Measurements from ENCODE around the gene AGMO.

Gene AGMO

GRCh38 chr7:15561835-15562234, at the start of gene AGMO:
TSS of gene AGMO (minus strand) at chr7:15562015.
- no peaks in the 10 kb centered on the region for H3K79me2 ChIP-seq (ENCODE audit: low read length)
- H3K4me1 ChIP-seq (ENCODE audit: low read length) = no peaks in the 10 kb centered on the region
- no peak within 1 kb of the TSS for H2AFZ ChIP-seq (ENCODE audit: low read length)
- no peak for DNase-seq
- no peak within 1 kb of the TSS for H3K4me3 ChIP-seq (ENCODE audit: low read length)
- no peaks in the 10 kb centered on the region for H3K27me3 ChIP-seq (replicated peaks; ENCODE audit: insufficient read depth, low read length)
- H4K20me1 ChIP-seq (ENCODE audit: insufficient read depth, low read length) = no peaks in the 10 kb centered on the region
- H3K9me3 ChIP-seq (replicated peaks; ENCODE audit: insufficient read depth, low read length) = no peaks in the 10 kb centered on the region
- no peak within 1 kb of the TSS for H3K27ac ChIP-seq (ENCODE audit: low read length)
- no peak within 1 kb of the TSS for H3K9ac ChIP-seq (ENCODE audit: low read length)
- H3K4me2 ChIP-seq (ENCODE audit: low read depth, low read length) = no peak within 1 kb of the TSS
- no peaks in the 10 kb centered on the region for H3K36me3 ChIP-seq (replicated peaks; ENCODE audit: insufficient read depth, low read length)
- no peak for TF ChIP-seq EZH2phosphoT487 (IDR thresholded peaks at IDR 0.05; ENCODE audit: low read length)
- TF ChIP-seq EZH2 (optimal IDR thresholded peaks at IDR 0.05; ENCODE audit: low read depth, low read length) = no peak
- no peak for TF ChIP-seq CTCF (IDR thresholded peaks at IDR 0.05; ENCODE audit: low read length)
- no peaks in the 10 kb centered on the region for H3K9me2 ChIP-seq (replicated peaks; ENCODE audit: insufficient read depth, low read length)
- no peaks in the 10 kb centered on the region for H3F3A ChIP-seq (ENCODE audit: insufficient read depth, low read length)

- H3K4me2 ChIP-seq (ENCODE audit: low read depth, low read length) = no peak overlapping the region
- no peaks in the 10 kb centered on the region for H3F3A ChIP-seq (ENCODE audit: insufficient read depth, low read length)
- TF ChIP-seq CTCF (IDR thresholded peaks at IDR 0.05; ENCODE audit: low read length) (no peak), EZH2phosphoT487 (IDR thresholded peaks at IDR 0.05; ENCODE audit: low read length) (no peak), EZH2 (optimal IDR thresholded peaks at IDR 0.05; ENCODE audit: low read depth, low read length) (no peak)
- H3K27me3 ChIP-seq (replicated peaks; ENCODE audit: insufficient read depth, low read length) = no peaks in the 10 kb centered on the region
- no peaks in the 10 kb centered on the region for H3K79me2 ChIP-seq (ENCODE audit: low read length)
- H2AFZ ChIP-seq (ENCODE audit: low read length) = no peak overlapping the region
- no peaks in the 10 kb centered on the region for H4K20me1 ChIP-seq (ENCODE audit: insufficient read depth, low read length)
- no peak overlapping the region for H3K27ac ChIP-seq (ENCODE audit: low read length)
- no peak overlapping the region for H3K4me3 ChIP-seq (ENCODE audit: low read length)
- no peak overlapping the region for H3K9ac ChIP-seq (ENCODE audit: low read length)
- no peaks in the 10 kb centered on the region for H3K9me3 ChIP-seq (replicated peaks; ENCODE audit: insufficient read depth, low read length)
- no peaks in the 10 kb centered on the region for H3K4me1 ChIP-seq (ENCODE audit: low read length)
- no peak for DNase-seq
- H3K9me2 ChIP-seq (replicated peaks; ENCODE audit: insufficient read depth, low read length) = no peaks in the 10 kb centered on the region
- no peaks in the 10 kb centered on the region for H3K36me3 ChIP-seq (replicated peaks; ENCODE audit: insufficient read depth, low read length)
These were observed 48.7 kb upstream of the AGMO start for GRCh38 chr7:15610503-15610902.

- no peak overlapping the region for H3K4me2 ChIP-seq (ENCODE audit: low read depth, low read length)
- H3K9me2 ChIP-seq (replicated peaks; ENCODE audit: insufficient read depth, low read length) = no peaks in the 10 kb centered on the region
- H3K27ac ChIP-seq (ENCODE audit: low read length) = no peak overlapping the region
- no peak overlapping the region for H3K9ac ChIP-seq (ENCODE audit: low read length)
- H3K27me3 ChIP-seq (replicated peaks; ENCODE audit: insufficient read depth, low read length) = no peaks in the 10 kb centered on the region
- no peaks in the 10 kb centered on the region for H3K9me3 ChIP-seq (replicated peaks; ENCODE audit: insufficient read depth, low read length)
- no peaks in the 10 kb centered on the region for H3K79me2 ChIP-seq (ENCODE audit: low read length)
- H4K20me1 ChIP-seq (ENCODE audit: insufficient read depth, low read length) = no peaks in the 10 kb centered on the region
- no peak overlapping the region for H2AFZ ChIP-seq (ENCODE audit: low read length)
- no peaks in the 10 kb centered on the region for H3K36me3 ChIP-seq (replicated peaks; ENCODE audit: insufficient read depth, low read length)
- H3K4me1 ChIP-seq (ENCODE audit: low read length) = no peaks in the 10 kb centered on the region
- TF ChIP-seq EZH2 (optimal IDR thresholded peaks at IDR 0.05; ENCODE audit: low read depth, low read length) (no peak), EZH2phosphoT487 (IDR thresholded peaks at IDR 0.05; ENCODE audit: low read length) (no peak), CTCF (IDR thresholded peaks at IDR 0.05; ENCODE audit: low read length) (no peak)
- no peak overlapping the region for H3K4me3 ChIP-seq (ENCODE audit: low read length)
- H3F3A ChIP-seq (ENCODE audit: insufficient read depth, low read length) = no peaks in the 10 kb centered on the region
- no peak for DNase-seq
These were observed 47.5 kb upstream of the AGMO start for GRCh38 chr7:15609287-15609686.
